Right atrium auricular region (tissue), 2 donors: ENCODE data around the gene LRRC3B. TPM values are rescaled to one million over a fixed set of nuclear protein-coding genes. Genes with fewer than 3 reads are reported as not detected.

Source experiments
- DNase-seq: peaks from one replicate; pipeline ENCODE4 v3.0.0-alpha.2; 2019; ENCODE audit warnings: low spot score
- H3K27ac ChIP-seq, 2 donors: fragments of 200-600 bp; sonication (generic); 1 replicate in 1 of 2; 2 replicates in 1 of 2; pipeline ENCODE4 v1.5.1; 2016 to 2019
- H3K27me3 ChIP-seq, 2 donors: fragments of 200-600 bp; sonication (generic); one replicate each; pipeline versions ENCODE4 v1.5.1 to v1.6.0; 2017 to 2019
- H3K36me3 ChIP-seq: fragments of 200-600 bp; sonication (generic); one replicate; pipeline ENCODE4 v1.5.1; 2016
- H3K4me1 ChIP-seq, 2 donors: fragments of 200-600 bp; sonication (generic); one replicate each; pipeline versions ENCODE4 v1.5.1 to v1.6.0; 2017 to 2019
- H3K4me3 ChIP-seq, 2 donors: fragments of 200-600 bp; sonication (generic); 1 replicate in 1 of 2; 2 replicates in 1 of 2; pipeline ENCODE4 v1.5.1; 2017 to 2019; ENCODE audit warnings: mild to moderate bottlenecking in 1 of 2, moderate library complexity in 1 of 2
- H3K9me3 ChIP-seq, 2 donors: fragments of 200-600 bp; sonication (generic); one replicate each; pipeline ENCODE4 v1.5.1; 2019
- CTCF ChIP-seq, 2 donors: fragments of 200-600 bp; sonication (generic); IDR thresholded peaks; one replicate each; pipeline ENCODE4 v1.5.1; 2019; ENCODE audit warnings: antibody characterized with exemption in 2 of 2
- total RNA-seq, 2 donors: library from RNA; depleted of rRNA; stranded (reverse); fragments of >200 nt; gene quantifications; one replicate each; pipeline ENCODE4 v1.1.0, GENCODE V29; 2016

LRRC3B gene
- total RNA-seq, 2 donors from 2014 or later, result 0.04 TPM; not detected in 1

GRCh38 chr3:26731843-26732242 is 109.3 kb downstream of the LRRC3B start:
- Histone ChIP-seq H3K36me3 (no peaks in the 10 kb centered on the region), H3K9me3 (no peaks in the 10 kb centered on the region)
- TF ChIP-seq CTCF (IDR thresholded peaks at IDR 0.05), result no peak

GRCh38 chr3:26750263-26750662 is 127.7 kb downstream of the LRRC3B start:
- no peaks in the 10 kb centered on the region for H3K36me3 ChIP-seq
- no peak for DNase-seq
- no peaks in the 10 kb centered on the region for H3K4me1 ChIP-seq
- TF ChIP-seq CTCF (IDR thresholded peaks at IDR 0.05), result no peak
- no peak overlapping the region for H3K4me3 ChIP-seq
- no peaks in the 10 kb centered on the region for H3K9me3 ChIP-seq
- no peak overlapping the region for H3K27ac ChIP-seq
- no peaks in the 10 kb centered on the region for H3K27me3 ChIP-seq

More at GRCh38 chr3:26731843-26732242, 109.3 kb downstream of the LRRC3B start:
- DNase-seq, result no peak
- no peaks in the 10 kb centered on the region for H3K27me3 ChIP-seq
- H3K27ac ChIP-seq, result no peak overlapping the region
- no peak overlapping the region for H3K4me3 ChIP-seq
- H3K4me1 ChIP-seq, result no peaks in the 10 kb centered on the region

- no peak overlapping the region for H3K27ac ChIP-seq
- H3K4me1 ChIP-seq, result no peaks in the 10 kb centered on the region
- H3K27me3 ChIP-seq, result no peaks in the 10 kb centered on the region
- no peak overlapping the region for H3K4me3 ChIP-seq
- H3K36me3 ChIP-seq, result no peaks in the 10 kb centered on the region
- no peaks in the 10 kb centered on the region for H3K9me3 ChIP-seq
- TF ChIP-seq CTCF (IDR thresholded peaks at IDR 0.05), result no peak
- DNase-seq, result no peak
Measured at GRCh38 chr3:26752466-26752865, 129.9 kb downstream of the LRRC3B start.

GRCh38 chr3:26753095-26753494 is 130.5 kb downstream of the LRRC3B start:
- H3K4me1 ChIP-seq, result no peaks in the 10 kb centered on the region
- H3K27ac ChIP-seq, result no peak overlapping the region
- H3K36me3 ChIP-seq, result no peaks in the 10 kb centered on the region
- H3K4me3 ChIP-seq, result no peak overlapping the region
- TF ChIP-seq CTCF (IDR thresholded peaks at IDR 0.05), result no peak
- DNase-seq, result no peak
- no peaks in the 10 kb centered on the region for H3K9me3 ChIP-seq
- no peaks in the 10 kb centered on the region for H3K27me3 ChIP-seq

- no peak for TF ChIP-seq CTCF (IDR thresholded peaks at IDR 0.05)
- Histone ChIP-seq H3K4me3 (no peak overlapping the region), H3K4me1 (no peaks in the 10 kb centered on the region), H3K27me3 (no peaks in the 10 kb centered on the region), H3K36me3 (no peaks in the 10 kb centered on the region), H3K27ac (no peak overlapping the region), H3K9me3 (no peaks in the 10 kb centered on the region)
- no peak for DNase-seq
Measured at GRCh38 chr3:26757978-26758377, 135.4 kb downstream of the LRRC3B start.
